Thyroid gland (tissue), 4 donors: ENCODE data around the gene ZNF563.

Experiments
- CTCF ChIP-seq, 6 experiments: fragments of 200-600 bp in 3 of 6; fragments of 450-650 bp in 3 of 6; sonication (generic) in 3 of 6; IDR thresholded peaks; one replicate each; pipeline ENCODE4 v1.5.1; 2016 to 2019; ENCODE audit warnings: antibody characterized with exemption in 6 of 6, mild to moderate bottlenecking in 2 of 6, inconsistent platforms in 1 of 6, moderate library complexity in 1 of 6
- POLR2A ChIP-seq, 2 donors: fragments of 450-650 bp; IDR thresholded peaks; one replicate each; pipeline ENCODE4 v1.6.1; 2017; ENCODE audit warnings: antibody characterized with exemption in 2 of 2, mild to moderate bottlenecking in 2 of 2, moderate library complexity in 1 of 2

- TF ChIP-seq CTCF (IDR thresholded peaks at IDR 0.05) (no peak), POLR2A (IDR thresholded peaks at IDR 0.05) (no peak)
Measured at GRCh38 chr19:12379732-12380443, 46.5 kb upstream of the ZNF563 start.
